GM18499 (cell line): Measurements from ENCODE around the gene PLSCR5.

ENCODE experiments used
- ATAC-seq: cut with Tn5 transposase; IDR thresholded peaks from one replicate; pipeline ENCODE4 v1.9.1; 2021; ENCODE audit warnings: moderate number of reproducible peaks; ENCODE audit not compliant: insufficient read depth, unreplicated experiment

The PLSCR5 gene

DNA sequence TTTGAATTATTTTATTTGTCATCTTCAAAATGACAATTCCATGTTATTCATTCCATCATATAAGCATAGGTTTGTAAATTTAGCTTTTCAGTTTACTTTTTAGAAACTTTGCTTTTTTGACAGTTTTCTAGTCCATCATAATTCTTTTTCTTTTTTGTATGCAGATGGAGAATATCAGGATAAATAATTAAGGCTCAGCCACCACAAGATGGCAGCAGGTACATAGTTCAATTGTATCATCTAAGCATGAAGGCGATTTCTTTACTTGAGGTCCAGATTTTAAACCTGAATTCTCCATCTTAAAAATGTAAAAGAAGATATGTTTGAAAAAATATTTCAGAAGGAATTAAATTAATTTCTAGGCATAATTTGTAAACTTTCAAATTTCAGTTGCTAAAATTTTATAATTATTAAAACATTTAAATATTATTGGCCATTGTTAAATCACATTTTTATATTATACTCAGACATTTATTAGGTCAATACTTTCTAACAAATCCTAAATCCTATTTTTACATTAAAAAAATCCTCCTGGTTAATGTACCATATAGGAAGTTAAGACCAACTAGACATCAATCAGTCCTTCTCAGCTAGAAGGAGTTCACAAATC, 15.1 kb downstream of the PLSCR5 start:
- no peak for ATAC-seq

- no peak for ATAC-seq
These were observed 20.0 kb downstream of the PLSCR5 start for GRCh38 chr3:146585156-146585555.

DNA sequence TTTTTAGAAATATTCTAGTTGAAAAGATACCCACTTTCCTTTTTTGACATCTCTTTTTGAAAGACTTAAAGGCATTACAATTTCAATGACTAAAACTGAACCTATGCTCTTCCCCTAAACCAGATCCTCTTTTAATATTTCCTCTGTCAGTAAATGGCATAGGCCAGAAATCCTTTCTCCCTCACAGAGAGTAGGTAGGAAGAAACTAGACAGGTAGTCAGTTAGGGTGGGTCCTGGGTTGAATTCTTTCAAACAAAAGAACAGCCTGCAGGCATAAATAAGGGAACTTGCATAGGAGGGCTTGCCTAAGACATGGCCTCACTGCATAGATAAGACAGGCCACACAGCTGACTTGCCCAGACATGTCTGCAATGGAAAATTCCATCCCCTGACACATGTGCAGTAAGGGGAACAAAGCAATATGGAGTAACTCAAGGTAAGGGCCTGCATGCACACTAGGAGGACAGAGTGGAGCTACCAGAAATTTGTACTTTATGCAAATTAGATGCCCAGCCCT, 23.1 kb downstream of the PLSCR5 start:
- no peak for ATAC-seq

DNA sequence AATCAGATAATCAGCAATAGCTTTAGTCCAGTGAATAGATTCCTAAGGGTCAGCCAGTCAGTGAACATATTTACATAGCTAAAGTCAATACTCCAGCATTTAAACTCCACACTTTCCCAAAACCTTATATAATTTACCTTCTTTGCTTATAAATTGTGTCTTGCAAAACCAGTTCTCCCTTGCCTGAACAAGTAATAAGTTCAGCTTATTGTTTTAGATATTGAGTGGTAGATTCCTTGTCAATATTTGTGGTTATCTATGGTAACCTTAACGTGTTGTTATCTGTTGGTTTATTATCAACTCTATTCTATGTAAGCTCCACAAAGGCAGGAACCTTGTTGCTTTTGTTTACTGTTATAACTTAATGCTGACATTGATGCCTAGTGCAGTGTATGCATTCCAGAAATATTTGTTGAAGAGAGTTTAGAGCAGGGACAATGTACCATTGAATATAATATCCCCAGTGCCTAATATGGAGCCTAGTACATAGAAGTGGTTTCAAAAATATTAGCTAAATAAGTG, 24.0 kb downstream of the PLSCR5 start:
- ATAC-seq, result no peak

GRCh38 chr3:146577662-146578061, 27.5 kb downstream of the PLSCR5 start:
- ATAC-seq, result no peak

GRCh38 chr3:146575636-146576035, 29.5 kb downstream of the PLSCR5 start:
- no peak for ATAC-seq

DNA sequence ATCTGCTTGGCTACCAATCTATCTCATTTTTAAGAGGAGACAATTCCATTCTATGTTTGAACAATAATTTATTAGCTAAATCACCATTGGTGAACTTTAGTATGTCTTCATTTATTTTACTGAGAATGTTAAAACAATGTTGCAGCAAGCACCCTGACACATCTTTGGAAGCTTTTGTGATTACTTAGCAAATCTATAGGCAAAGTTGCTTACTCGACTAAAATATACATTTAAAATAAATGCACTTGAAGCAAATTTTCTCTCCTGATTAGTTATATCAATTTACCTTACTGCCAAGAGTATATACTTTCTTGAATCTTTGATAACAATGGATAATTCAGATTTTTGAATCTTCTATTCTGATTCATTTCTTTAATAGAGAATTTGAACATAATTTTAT, 31.0 kb downstream of the PLSCR5 start:
- ATAC-seq, result no peak

DNA sequence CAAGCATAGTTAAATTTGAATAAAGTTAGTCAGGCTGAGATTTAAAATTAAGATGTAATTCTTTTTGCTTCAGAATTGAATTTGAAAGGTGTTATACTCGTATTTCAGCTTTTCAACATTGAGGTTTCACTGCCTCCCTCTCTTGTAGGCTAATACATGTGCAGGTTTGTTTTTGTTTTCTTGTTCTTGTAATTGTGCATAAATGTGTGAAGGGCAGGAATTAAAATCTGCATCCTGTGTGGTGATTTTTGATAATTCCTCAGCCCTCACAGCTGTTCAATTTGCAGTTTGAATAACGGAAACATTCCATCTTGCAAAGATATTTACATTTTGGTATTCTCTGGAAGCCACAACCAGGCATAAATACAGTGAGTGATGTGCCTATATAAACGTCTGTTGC, 35.8 kb downstream of the PLSCR5 start:
- no peak for ATAC-seq

GRCh38 chr3:146566138-146566537, 39.0 kb downstream of the PLSCR5 start:
- no peak for ATAC-seq

- ATAC-seq, result no peak
These were observed 43.3 kb downstream of the PLSCR5 start for GRCh38 chr3:146561879-146562278.

DNA sequence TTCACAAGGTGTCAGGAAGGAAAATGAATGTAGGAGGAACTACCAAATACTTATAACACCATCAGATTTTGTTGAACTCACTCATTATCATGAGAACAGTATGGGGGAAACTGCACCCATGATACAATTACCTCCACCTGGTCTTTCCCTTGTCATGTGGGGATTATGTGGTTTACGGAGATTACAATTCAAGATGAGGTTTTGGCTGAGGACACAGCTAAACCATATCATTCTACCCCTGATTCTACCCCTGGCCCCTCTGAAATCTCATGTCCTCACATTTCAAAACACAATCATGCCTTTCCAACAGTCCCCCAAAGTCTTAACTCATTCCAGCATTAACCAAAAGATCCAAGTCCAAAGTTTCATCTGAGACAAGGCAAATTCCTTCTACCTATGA, 43.7 kb downstream of the PLSCR5 start:
- no peak for ATAC-seq

DNA sequence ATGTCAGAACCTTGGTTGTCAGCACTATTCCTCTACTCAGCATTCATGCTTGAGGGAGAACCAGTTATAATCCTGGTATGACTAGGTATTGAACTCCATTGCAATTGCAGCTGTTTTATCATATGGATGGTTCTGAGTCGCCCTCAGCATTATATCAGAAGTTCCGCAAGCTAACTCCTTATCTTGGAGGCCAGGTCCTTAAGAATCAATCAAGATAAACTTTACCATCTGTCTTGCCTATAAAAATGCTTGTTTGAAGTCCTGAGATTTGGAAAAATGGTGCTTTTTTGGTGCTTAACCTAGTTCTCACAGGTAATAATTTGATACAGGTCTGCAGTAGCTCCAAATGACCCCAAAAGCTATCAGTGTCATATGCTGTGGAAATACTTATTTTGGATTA, 44.5 kb downstream of the PLSCR5 start:
- no peak for ATAC-seq

GRCh38 chr3:146559388-146559787, 45.8 kb downstream of the PLSCR5 start:
- ATAC-seq, result no peak

DNA sequence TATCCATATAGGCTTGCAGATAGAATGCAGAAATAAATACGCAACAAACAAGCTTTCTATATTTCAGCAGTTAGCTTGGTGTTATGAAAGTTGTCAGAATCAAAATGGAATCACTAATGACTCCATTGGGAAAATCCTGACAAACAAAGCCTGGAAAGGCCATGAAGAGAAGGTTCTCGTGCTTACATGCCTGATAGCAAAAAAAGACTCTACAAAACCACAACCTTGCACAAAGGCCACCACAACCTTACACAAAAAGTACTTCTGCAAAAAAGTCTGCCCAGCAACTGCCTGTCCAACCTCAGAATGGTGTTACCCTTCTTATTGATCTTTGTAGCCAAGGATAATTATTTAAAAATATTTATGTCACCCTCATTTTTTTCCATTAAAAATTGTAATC, 46.4 kb downstream of the PLSCR5 start:
- ATAC-seq, result no peak

DNA sequence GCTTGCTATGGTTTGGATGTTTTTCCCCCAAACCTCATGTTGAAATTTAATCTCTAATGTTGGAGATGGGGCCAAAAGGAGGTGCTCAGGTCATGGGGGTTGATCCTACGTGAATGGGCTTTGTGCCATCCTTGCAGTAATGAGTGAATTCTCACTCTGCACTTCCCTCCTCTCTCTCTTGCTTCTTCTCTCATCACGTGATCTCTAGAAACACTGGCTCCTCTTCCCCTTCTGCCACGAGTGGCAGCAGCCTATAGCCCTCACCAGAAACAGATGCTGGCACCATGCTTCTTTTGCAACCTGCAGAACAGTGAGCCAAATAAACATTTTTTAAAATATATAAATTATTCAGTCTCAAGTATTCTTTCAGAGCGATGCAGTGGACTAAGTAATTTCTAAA, 47.4 kb downstream of the PLSCR5 start:
- ATAC-seq, result no peak

GRCh38 chr3:146555311-146555710, 49.8 kb downstream of the PLSCR5 start:
- no peak for ATAC-seq

DNA sequence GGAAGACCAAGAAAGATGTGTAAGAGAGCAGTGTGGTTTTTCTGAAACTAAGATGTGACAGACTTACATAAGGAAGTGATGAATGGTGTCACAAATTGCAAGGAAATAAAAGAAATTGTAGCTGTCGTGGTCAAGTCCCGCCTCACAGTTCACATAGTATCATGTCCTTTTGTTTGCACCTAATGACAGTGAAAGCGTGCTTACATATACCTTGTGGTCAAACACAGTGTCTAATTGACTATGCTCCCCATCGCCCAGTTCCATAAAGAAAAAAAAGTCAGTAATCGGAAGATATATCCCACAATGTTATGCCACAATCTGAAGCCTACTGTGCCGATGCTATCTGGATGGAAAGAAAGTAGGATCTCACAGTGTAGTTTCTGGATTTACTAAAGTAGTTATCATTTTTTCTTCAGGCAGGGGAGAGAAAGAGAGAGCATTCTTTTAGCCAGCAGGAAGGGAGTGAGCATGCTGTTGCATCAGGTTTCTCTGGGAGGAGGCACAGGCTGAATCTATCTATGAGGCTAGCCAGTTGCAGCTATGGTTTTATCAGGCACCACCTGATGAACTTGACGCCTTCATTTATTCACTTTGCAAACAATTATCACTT, 50.9 kb downstream of the PLSCR5 start:
- no peak for ATAC-seq

GRCh38 chr3:146550743-146551510, 54.2 kb downstream of the PLSCR5 start:
- peak; percentile 93 for ATAC-seq

DNA sequence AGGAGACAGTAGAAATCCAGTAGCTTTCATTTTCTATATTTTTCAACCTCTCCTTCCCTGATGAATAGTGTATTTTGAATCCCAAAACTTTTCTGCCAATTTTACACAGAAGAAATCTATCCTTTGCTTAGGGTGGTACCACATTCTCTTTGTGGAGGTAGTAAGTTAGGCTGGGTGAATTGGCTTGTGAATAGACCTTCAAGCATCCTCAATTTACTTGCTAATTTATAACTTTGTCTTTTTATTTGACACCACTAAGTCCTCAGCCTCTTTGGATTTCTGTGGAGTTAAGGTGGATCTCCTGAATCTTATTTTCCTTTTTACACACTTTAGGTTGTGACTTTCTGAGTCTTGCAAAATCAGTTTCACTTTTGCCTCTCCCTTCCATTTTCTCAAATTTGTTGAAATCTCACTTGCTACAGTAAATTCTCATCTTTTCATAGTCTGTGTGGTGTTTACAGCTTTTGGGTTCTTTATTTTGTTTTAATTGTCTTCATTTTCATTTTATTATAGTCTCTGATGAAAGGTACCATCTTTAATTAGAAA, 55.0 kb downstream of the PLSCR5 start:
- no peak for ATAC-seq

- no peak for ATAC-seq
These were observed 57.8 kb downstream of the PLSCR5 start for GRCh38 chr3:146547235-146547835.
